Measurements from ENCODE around the gene TSPAN14.
A peak's percentile ranks its signal among the peaks of the same experiment; 100 is the strongest.
"Not testable (repeated sequence)": the region's sequence is repeated elsewhere in the genome, so short reads cannot be mapped to it uniquely, and the experiment has no call there.

TSPAN14 gene, protein sequence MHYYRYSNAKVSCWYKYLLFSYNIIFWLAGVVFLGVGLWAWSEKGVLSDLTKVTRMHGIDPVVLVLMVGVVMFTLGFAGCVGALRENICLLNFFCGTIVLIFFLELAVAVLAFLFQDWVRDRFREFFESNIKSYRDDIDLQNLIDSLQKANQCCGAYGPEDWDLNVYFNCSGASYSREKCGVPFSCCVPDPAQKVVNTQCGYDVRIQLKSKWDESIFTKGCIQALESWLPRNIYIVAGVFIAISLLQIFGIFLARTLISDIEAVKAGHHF

DNA sequence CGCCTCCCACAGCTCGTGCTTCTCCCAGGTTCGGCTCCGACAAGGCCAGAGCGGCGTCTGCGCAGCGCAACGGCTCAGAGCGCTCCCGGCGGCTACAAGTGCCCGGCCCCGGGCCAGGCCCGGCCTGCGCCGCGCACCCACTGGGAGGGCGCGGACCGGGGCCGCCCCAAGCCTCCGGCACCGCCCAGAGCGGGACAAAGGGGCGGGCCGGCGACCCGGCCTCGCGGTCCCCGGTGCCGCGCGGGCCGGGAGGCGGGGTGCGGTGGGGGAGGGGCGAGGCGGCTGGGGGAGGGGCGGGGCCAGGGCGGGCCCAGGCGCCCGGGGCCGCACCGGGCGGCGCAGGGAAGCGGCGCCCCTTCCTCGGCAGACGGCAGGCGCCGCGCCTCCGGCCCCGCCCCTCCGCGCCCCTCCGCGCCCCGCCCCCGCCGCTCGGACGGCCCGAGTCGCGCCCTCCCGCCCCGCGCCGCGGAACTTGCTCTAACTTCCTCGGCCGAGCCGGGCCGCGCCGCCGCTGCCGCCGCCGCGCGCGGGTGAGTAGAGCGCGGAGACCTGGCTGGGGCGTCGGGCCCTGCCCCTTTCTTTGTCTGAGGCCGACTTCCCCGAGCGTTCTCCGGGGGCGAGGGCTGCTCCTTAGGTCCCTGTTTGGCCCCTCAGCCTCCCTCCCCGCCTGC, at the start of gene TSPAN14:
Gene TSPAN14, plus strand, starts transcription at position 469 of the 671 bp plus-strand sequence. CDS start 34,924 bp downstream, outside the sequence.
- DNase-seq, result peak; percentile 76

DNA sequence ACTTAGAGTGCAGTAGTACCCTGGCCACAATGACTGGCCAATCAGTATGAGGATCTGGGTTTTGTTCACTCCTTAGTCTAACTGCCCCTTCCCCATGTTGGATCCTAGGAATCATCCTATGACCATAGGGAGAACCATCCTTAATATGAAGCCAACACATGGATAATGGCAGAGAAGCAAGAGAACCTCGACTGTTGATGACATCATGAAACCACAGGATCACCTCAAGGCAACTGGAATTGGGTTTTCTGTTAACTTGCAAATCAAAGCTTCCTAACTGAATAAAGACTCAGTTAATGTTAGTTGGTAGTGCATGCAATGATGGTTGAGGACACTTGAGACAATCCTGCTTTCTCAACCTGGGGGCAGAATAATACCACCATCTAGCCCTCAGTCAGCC, 49.1 kb upstream of the TSPAN14 start:
- no peak for DNase-seq

DNA sequence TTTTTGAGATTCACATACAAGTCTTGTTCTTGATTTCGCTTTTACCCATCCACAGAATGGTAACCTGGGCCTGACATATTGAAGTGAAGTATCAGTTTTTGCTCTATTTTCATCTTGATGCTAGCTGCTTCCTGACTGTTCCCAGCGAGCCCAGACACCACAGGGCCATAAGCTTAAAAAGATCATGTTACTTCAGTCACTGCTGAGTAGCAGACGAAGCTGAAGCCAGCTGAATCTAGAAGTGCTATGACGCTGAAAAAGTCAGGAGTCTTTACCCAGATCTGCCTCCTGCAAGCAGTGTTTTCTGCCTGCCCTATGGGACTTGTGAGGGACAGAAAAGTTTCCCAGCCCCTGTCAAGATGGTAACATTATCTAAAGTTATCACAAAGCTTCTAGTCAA, 48.5 kb upstream of the TSPAN14 start:
- no peak for DNase-seq

DNA sequence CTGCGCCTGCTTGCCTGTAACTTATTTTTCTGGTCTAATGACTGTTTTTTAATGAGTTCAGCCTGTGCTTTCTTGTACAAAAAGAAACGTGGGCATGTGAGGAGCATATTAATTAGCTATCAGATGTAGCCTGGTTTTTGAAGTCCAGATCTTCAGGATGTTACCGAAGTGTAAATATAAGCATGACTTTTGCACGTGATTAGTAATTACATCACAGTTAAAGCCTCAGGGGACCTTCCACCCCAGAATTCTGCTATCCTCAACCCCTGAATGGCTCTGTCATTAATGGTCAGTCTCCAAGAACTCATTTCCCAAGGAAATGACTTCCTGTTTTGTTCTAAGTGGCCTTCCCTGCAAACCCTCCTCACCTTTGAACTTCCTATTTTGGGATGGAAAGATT, 47.9 kb upstream of the TSPAN14 start:
- DNase-seq, result no peak

DNA sequence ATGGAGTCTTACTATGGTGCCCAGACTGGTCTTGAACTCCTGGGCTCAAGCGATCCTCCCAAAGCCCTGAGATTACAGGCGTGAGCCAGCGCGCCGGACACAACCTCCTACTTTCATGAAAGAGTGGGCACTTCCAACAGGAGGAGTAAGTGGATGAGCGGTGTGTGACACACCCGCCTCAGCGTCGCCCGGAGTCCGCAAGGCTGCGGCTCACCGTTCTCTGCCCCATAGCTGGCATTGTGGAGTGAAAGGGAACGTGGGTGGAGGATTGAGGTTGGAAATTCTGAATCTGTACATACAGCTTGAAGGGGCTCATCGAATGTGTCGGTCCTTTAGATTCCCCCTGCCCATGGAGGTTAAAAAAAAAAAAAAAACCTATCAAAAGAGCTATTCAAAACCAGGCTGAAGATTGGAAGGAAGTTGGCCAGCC, 46.3 kb upstream of the TSPAN14 start:
- no peak for DNase-seq

DNA sequence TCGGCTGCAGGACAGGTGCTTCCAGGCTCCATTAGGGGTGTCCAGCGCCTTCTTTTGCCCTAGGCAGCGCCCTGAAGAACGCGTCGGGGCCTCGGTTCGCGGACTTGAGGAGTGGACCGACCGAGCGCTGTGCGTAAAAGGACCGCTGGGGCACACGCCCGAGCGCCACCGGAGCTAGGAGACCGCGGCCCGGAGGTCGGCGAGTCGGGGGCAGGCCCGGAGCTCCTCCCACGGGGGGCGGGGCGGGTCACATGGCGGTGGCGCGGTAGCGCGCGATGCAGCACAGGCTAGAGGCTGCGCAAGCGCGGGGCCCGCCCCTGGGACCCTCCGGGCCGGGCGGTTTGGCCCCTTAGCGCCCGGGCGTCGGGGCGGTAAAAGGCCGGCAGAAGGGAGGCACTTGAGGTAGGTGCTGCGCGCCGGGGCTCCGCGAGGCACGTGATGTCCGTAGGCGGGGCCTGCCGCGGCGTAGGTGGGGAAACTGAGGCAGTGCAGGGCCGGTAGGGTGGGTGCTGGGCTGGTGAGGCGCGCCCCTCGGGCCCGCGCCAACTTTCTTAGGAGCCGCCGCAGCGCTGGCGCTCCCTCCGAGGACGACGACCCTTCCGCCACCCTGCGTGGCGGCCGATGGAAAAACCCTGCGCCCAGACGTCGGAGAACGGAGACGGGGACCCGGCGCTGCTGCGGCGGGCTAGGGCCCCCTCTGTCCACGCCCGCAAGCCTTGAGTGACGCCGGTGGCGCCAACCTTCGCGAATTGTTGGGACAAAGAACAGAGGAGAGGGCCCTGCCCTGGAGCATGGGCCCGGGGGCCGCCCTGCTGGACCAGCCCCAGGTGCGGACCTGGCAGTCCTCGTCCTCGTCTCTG, 45.6 kb upstream of the TSPAN14 start, which contains the start of gene PRXL2A:
Gene PRXL2A, plus strand, starts transcription at position 310 of the 860 bp plus-strand sequence. CDS start 11,917 bp downstream, outside the sequence.
- peak; percentile 33 for DNase-seq

DNA sequence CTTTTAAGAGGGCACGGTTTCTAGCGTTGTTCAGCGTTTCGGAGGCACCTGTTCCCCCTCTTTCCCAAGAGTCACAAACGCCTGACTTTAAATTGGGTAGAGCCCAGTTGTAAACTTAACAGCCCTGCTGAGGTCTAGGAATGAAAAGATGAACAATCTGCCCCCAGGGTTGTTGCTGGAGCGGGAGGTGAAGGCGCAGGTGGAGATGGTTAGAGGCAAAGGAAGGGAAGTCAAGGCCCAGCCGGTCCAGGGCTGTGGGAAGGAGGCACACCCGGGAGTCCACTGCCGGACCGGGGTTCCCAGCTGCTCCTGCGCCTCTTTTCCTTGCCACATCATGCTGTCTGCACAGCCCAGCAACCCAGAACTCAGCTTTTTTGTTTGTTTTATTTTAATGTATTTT, 45.0 kb upstream of the TSPAN14 start:
- DNase-seq, result no peak

DNA sequence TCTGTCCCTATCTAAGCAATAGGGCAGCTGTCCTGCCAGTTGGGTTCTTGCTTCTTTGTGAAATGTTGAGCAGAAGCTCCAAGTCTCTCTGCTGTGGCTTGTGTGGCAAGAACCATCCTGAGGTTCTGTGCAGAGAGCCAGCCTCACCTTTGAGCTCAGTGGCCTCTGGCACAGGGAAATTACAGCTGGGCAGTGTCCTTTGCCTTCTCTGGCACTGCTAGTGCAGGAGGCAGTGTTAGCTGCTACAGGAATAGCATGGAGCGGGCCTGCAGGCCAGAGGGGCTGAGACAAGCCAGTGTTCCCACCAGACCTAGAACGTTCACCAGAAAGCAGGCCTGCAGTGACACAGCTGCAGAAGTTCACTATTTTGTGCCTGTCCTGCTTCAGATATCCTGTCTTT, 44.0 kb upstream of the TSPAN14 start:
- DNase-seq, result no peak

DNA sequence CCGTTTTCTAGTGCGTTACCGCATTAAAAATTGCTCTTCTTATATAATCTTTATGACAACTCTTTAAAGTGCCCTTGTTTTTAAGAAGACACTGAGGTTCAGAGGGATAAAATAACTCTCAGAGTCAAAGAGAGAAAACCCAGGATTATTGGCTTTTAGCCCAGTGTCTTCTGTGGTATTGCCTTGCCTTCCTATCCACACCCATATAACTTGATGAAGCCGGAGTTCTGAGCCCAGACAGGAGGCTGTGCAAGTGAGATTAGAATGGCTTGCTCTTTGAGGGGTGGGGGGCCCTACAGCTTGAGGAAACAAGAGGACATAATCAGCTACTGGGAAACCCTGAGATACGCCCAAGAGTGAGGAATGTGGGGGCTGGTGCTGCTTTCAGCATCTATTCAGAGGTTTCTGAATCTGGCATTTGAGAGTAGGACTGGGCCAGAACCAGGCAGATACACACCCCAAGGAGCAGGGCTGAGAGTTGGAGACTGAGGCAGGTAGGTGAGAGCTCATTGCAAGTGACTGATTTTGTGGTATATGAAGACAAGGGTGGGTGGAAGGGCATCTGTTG, 43.4 kb upstream of the TSPAN14 start:
- no peak for DNase-seq

DNA sequence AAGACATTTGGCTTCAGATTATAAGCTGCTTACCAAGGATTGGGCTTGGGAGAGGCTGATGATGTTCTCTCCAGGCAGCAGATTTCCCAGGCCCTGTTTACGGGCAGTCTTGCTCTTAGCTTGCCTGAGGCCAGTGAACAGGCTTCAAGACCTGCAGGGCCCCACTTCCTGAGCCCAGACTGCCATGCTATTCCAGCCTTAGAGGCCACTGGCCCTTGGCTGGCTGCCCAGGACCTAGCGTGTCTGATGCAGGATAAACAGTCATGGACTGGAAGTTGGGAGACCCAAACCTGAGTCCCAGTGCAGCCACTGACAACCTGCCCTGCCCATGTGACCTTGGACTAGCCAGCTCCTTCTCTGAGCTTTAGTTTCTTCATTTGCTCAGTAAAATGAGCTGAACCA, 42.8 kb upstream of the TSPAN14 start:
- no peak for DNase-seq

DNA sequence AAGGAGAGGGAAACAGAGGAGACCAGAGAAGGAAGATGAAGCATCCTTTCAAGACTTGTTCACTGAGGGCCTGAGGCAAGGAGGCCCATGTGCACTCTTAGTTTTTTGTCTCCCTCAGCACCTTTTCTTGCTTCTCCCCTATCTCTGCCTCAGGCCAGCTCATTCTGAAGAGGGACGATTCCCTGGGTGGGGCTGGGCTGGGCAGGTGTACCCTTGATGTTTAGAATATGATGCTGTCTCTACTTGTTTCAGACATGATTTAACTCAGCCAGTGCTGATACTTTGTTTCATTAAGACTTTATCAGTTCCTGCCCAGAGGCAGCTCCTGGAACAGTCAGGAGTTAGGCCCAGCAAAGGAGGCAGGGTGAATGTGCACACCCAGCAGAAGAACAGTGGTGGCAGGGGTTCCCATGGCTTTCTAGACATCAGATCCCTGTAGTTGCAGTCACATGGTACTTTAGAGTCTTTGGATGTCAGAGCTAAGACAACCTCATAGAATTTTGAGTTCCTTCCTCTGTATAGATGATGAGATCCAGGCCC, 42.4 kb upstream of the TSPAN14 start:
- no peak for DNase-seq

DNA sequence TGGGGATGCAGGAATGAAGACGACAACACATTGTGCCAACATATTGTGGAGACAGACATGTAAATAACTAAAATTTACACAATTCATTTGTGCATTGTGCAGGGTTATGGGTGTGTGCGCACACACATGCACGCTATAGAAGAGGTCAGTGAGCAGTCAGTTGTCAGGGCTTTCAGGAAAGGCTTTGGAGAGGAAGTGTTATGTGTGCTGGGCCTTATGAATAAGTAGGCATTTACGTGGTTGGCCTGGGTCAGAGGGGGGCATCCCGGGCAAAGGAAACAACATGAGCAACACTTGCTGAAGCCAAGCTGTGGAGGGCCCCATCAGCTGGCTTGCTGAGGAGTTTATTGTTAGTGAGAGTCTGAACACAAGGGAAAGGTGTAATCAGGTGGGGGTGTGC, 41.6 kb upstream of the TSPAN14 start:
- DNase-seq, result no peak

DNA sequence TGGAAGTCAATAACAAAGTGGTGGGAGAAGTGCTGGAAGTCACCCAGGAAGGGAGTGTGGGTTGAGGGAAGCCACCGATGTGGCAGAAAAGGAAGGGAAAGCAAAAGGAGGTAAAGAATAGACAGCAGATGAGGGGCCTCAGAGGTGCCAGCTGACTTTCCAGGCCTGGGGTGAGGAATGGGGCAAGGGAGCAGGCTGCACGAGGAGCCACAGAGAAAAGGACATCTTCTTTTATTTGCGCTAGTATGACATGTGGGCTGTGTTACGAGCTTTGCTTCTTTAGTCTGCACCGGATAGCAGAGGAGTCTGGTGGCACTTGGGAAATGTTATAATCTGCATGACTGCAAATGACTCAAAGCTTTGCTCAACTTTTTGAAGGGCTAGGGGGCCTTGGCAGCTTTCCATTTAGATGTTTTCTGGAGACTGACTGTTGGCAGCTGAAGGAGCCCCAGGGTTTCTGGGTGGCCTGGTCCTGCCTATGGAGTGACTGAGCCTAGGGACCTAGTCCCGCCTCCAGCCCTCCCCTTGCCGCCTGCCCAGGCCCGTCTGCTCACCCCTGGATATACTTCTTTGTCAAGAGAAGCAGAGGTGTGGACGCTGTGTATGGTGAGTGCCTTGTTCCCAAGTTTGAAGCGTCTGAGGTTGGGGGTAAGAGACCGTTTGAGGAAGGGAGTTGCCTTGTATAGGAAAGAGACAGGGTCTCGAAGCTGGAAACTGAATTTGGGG, 40.7 kb upstream of the TSPAN14 start:
- DNase-seq, result no peak

DNA sequence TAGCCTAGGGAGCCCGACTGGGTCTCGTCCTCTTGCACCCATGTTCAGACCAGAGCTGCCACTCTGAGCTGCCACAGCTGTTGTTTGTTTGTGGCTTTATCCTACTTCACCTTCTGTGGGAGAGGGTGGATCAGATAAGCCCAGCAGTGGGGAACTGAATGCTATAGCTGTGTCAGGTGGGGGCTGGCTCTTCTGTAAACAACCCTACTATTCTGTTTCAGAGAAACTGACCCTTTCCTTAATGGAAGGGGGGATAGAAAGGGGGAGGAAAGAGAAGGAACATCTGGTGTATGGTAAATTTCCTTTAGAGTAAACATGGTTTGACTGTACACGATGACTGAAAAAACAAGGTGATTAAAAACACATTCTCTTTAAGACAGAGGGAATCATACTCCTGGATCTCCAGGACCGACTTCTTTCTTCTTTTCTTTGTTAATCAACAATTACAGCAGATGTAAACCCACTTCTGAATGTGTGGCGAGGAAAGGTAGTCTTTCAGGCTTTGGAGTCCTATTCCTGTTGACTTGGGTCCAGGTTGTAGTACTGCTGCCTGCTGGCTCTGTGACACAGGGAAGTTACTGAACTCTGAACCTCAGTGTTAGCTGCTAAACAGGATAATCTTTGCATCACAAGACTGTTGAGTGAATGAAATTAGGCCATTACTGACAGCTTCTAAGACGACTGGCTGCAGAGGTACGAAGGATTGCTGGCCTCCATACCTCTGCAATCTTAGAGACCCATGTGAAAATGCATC, 39.8 kb upstream of the TSPAN14 start:
- no peak for DNase-seq

DNA sequence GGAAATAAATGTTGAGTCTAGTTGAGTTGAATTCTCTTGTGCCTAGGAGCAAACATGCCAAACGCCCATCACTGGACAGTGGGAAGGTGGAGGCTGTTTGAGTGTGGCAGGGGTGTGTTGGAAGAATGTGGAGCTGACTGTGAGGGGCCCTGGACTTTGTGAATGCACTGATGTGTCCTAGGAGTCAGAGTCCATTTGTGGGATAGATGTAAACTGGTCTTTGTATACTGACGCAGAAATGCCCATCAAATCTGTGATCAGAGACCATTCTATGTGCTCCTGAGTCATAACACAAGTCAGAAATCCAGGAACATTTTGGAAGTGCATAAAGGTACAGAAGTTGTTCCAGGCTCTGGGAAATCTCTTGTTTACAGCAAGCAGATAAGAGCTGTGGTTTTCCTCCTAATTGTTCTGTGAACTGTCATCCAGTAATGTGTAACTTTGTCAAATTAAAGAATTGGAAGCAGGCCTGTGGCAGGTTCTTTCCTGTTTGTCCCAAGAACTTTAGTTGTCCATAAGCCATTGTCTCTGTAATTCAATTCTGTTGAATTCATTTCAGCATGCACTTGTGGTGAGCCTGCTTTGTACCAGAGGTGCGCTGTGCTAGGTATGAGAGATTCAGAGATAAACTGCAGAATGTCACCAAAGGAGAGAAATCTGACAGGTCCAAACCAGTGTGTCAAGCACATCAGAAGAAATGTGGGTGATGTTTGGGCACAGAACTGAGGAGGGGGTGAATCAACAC, 38.2 kb upstream of the TSPAN14 start:
- DNase-seq, result no peak

DNA sequence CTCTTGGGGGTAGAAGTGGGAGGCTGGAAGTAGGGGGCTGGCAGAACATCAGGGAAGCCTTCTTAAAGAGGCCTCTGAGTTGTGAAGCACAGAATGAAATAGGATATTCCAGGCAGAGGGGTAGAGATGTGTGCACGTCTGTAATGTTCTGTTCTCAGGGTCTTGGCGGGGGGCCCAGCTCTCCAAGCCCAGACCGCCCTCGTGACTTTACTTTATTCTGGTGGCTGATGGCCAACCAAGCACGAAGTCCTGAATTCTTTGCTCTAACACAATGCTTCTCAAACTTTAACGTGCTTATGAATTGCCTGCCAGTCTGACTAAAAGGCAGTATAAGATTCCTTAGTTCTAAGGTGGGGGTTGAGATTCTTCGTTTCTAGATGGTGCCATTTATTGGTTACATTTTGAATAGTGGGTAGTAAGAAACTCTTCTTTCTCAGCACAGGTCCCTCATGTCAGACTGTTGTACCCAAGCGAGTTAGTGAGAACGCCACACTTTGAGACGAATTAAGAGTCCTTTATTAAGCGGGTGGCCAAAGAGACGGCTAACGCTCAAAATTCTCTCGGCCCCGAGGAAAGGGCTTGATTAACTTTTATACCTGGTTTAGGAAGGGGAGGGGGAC, 37.5 kb upstream of the TSPAN14 start:
- DNase-seq, result no peak

DNA sequence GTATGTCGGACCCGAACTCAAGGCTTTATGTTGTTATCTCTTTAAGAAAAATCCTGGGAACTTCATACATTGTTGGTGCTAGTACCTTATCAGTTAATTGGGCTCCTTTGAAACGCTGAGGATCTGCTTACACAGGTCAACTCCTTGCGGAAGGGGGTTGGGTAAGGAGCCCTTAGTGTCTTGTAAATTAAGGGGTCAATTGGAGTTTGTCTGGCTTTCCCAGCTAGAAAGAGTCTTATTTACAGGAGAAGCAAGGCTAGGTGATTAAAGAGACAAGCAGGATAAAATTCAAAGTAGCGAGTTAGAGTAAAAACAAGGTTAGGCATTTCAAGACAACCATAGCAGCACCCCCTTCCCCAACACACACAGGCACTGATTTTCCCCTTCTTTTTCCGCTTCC, 36.9 kb upstream of the TSPAN14 start:
- DNase-seq, result not testable (repeated sequence)

DNA sequence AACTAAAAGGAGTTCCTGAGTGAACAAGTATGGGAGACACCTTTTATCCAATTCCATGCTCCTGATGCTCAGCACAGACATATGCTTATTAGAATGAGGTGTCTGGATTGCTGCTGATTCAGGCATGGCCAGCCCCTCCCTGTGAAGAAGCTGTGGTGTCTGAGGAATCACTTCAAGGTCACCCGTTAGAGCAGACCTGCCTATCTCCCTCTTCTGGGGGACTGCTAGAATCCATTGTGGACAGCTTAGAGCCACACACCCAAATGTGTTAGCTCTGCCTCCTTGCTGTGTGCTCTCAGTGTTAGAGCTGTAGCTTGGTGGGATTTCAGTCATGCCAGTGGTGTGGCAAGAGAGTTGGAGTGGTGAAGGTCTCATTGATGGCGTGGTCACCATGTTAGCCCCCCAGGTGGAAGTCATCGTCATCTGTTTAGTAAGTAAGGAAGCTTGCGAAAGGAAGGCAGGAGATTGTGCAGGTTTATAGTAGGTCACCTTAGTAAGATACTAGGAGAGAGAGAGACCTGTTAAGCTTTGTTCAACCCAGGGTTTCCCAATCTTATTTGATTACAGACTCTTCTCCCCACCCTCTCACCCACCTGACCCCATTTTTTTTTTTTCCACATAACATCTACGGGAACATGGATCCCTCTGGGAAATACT, 32.9 kb upstream of the TSPAN14 start:
- no peak for DNase-seq

DNA sequence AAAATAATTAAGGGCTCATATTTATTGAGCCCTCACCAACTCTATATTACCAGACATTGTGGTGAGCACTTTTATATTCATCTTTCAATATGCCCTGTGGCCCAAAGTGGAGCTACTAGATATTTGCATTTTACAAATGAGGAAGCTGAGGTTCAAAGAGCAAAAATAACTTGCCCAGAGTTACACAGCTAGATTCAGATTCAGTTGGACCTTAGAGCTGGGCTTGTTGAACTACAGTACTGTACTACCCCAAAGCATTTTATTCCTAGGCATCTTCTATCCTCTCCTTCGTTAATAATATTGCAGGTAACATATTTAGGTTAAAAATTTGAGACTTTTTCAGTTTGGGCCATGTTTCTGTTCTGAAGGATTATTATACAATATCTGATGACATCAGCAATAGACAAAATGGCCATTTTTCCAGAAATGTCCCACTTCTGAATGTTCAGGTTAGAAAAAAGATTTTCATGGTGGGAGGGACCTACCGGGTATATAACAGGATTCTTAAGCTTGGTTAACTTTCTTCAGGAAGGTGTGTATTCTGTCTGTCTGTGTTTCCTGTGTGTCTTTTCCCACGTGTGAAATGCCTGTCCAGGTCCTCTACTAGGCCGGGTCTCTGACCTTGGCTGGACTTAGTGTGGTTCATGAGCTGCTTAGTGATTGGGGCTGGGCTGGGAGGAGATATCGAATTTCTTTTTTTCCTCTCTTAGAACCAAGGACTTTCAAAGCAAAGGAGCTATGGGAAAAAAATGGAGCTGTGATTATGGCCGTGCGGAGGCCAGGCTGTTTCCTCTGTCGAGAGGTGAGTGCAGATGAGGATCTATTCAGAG, 32.2 kb upstream of the TSPAN14 start:
- DNase-seq, result no peak

All from RPMI8226 (cell line).